ENCODE measurements around the gene DAGLB. TPM values are rescaled to one million over a fixed set of nuclear protein-coding genes. Genes with fewer than 3 reads are reported as not detected.
"Not testable (repeated sequence)": the region's sequence is repeated elsewhere in the genome, so short reads cannot be mapped to it uniquely, and the experiment has no call there.

Gene DAGLB
- total RNA-seq, 1 donor from 2014 or later: 15.4 TPM

GRCh38 chr7:6430271-6430940, 17.3 kb downstream of the DAGLB start:
- no peak for DNase-seq

DNA sequence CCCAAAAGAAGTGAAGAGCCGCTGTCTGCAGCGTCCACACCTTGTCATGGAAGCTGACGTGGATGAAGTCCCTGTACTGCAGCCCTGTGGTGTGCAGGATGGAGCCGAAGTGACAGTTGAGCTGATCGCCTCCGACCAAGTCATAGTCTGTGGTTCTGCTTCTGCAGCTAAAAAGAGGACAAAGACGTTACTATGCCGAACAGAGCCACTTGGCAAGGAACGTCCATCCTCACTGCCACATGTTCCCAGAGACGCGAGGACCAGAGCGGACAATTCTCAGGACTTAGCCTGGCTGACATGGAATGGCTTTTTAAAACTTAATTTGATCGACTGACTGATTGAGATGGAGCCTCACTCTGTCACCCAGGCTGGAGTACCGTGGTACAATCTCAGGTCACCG, 21.8 kb downstream of the DAGLB start:
- DNase-seq: no peak

DNA sequence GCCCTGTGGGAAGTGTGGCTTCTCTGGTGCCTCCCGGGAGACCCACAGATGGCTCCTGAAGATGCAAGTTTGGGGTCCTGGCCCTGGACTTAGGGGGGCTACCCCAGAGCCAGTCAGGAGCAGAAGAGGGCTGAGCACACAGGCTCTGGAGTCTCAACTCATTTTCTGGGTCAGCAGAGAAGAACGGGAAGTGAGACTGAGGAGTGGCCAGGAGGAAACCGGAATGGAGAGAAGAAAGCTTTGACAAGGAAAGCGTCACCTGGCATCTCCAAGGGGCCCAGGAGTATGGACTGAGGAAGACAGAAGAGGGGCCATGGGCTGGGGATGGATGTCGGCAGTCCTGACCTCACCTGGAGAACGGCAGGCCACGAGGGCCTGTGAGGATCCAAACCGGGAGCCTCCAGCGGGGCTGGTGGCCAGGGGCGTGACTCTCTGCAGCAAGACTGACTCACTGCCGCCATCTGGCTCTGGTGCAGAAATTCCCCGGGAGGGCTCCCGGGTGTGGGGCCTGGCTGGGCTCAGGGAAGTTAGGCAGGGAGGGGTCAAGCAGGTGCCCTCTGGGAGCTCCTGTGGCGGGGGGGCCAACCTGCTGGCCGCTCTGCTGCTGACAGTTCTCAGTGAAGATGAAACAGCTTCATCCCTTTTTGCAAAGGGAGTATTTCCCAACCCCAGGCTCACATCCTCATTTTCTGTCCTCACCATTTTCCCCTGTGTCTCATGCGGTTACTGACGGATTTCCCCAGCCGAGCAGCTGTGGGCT, 23.6 kb downstream of the DAGLB start:
- no peak for DNase-seq

DNA sequence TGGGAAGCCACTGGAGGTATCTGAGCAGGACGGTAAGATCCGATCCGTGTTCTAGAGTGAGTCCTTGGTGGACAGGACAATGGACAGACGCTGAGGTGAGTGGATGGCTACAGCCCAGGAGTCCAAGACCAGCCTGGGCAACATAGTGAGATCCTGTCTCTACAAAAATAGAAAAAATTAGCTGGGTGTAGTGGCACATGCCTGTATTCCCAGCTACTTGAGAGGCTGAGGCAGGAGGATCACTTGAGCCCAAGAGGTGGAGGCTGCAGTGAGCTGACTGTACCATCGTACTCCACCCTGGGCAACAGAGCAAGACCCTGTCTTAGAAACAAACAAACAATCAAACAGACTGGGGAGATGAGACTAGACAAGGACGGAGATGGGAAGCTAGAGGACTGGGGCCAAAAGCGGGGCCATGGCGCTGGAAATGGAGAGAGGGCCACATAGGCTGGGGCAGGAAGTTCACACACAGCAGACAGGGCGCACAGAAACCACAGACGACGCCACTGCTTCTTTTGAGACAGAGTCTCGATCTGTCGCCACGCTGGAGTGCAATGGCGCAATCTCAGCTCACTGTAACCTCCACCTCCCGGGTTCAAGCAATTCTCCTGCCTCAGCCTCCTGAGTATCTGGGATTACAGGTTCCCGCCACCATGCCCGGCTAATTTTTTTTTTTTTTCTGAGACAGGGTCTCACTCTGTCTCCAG, 24.7 kb downstream of the DAGLB start:
- no peak for DNase-seq

DNA sequence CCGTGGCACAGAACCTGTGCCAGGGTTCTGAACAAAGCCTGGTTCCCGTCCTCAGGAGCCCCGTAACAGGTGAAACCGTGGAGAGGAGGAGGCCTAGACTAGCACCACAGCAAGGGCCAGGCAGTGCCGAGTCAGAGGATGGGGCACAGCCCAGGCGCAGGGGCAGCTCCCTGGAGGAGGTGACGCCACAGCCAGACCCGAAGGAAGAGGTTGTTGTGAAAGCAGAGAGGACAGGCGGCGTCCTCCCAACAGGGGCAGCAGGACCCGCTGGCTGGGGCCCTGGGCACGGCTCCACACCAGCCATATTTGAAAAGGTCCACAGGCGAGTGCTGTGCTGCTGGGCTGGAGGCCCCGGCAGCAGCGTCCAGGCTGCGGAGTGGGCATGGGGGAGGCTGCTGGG, 25.7 kb downstream of the DAGLB start:
- DNase-seq: no peak

DNA sequence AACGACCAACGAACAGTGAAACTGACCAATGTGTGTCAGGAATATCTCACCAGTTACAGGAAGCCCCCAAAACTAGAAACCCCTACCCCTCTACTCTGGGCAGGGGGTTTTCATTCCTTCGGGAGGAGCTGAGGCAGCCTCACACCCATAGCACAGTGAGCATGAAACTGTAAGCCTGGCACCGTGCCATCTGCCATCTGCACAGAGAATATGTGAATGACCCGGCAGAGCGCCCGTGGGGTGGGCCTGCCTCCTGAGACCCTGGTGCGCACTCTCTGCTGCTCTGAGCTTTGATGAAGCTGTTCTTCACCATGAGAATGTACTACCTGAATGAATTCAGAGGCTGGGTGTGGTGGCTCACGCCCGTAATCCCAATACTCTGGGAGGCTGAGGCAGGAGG, 27.1 kb downstream of the DAGLB start:
- DNase-seq: peak; percentile 40

DNA sequence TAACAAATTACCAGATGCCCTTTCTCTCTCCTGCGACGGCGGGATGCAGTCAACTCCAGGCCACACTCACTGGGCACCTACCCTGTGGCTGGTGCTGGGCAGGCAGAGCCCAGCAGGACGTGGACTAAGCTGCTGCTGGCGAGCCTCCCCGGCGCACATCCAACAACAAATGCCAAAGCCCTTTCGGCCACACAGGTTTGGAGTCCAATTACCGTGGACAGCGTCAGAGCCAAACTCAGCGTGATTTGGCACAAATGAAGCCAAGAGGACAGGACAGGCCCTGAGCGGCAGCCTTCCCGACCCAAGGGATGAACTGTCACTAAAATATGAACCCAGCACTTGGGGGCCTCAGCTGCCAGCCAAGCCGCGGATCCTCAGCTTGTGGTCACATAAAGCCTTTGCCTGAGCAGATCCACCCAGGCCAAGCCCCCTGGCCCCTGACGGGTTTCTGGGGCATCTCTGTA, 28.4 kb downstream of the DAGLB start:
- DNase-seq: peak; percentile 41

GRCh38 chr7:6417408-6417807, 30.3 kb downstream of the DAGLB start:
- no peak for DNase-seq

DNA sequence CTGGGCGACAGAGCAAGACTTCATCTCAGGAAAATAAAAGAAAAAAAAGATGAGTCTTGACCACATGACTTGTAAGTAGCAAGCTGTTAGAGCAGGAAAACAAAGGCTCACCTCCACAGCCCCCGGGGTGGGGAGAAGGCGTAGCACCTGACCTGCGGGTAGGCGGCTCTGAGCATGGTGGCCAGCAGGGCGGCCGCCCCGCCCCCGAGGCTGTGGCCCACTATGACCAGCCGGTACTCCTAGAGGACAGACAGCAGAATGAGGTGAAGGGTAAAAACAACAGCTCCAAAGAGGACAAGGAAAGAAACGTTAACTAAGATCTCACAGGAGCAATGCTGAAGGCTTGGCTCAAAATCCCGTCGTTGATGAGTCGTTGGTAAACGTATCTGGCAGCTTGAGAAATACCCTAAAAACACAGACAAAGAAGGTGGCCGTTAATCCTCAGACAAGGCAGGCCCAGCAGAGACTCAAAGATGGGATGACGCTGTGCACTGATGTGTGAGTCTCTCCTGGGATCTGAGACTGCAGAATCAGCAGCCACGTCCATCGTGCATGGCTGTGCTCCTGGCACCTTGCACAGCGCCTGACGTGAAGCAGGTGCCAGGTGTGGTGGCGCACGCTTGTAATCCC, 31.1 kb downstream of the DAGLB start:
- no peak for DNase-seq

GRCh38 chr7:6413637-6414036, 34.1 kb downstream of the DAGLB start:
- no peak for DNase-seq

DNA sequence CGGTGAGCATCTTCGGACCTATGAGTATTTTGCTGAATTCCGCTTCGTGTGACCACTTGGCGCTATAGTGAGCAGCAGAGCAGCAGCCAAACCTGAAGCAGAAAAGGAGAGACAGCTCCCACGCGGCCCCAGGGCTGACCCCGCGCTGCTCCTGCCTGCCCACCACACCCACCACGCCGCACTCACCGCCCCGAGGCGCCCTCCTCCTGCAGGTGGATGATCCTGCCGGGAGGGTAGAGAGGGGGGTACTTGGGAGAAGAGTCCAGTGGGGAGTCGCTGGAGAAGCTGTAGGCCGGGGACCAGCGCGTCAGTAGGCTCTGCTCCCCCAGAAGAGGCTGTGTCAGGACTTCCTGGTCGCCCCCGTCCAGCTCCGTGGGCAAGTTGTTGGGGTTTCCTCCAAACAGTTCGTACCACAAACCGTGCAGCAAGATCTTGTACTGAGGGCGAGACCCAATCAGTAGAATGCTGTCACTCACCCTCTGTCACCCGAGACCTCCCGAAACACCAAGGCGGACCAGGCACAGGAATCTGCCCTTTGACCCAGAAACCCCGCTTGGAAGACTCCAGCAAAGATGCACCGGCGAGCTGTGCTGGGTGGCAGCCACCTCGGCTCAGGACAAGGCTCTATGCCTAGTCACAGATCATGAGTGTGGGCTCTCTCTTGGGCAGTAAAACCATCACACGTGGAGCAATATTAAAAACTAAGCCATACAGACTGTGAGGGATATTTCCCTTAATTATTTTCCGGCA, 37.6 kb downstream of the DAGLB start:
- no peak for DNase-seq

DNA sequence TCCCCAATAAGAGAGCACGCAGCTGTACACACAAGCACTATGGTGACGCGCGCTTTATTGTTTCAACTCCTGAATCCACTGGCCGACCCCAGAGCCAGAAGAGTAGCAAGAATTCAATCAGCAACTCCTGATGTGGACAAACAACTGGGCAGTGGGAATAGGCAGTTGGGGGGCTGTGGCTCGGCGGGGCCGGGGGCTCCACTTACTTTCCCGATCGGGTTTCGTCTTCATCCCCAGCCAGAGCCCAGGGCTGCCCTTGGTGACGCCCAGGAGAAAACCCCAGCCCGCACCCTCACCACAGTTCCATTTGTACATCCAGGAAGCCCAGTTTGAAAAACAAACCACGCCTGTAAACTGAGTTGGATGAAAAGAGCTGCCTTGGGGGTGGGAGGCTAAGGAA, 38.7 kb downstream of the DAGLB start:
- DNase-seq: no peak

GRCh38 chr7:6407434-6407833, 40.3 kb downstream of the DAGLB start:
- DNase-seq: no peak

DNA sequence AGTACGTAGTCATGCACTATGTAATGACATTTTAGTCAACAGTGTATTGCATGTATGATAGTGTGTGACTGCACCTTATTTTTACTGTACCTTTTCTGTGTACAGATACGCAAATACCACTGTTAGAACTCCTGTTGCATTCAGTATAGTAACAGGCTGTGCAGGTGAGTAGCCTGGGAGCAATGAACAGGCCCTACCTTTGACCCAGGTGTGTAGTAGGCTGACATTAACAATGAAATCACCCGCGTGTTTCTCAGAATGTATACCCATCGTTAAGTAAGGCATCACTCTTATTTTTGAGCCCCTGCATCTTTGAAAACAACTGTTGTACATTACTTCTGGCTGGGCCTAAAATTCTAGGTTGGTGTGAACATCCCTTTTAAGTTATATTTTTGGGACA, 41.6 kb downstream of the DAGLB start:
- no peak for DNase-seq

DNA sequence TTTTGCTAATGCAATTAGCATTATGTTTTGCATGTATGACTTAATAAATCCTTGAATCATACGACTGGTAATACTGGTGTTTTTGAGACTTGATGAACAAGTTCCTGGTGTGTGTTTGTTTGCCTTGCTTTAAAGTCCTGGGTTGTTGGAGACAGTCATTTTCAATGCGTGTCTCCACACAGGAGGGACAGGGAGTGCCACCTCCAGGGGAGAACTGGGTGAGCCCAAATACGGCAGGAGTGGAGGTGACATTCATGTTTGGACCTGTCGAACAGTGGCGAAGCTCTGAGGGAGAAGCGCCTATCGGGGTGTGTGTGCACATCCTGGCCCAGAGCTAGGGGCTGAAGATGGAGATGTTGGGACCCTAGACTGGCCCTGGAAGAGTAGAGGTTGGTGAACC, 43.8 kb downstream of the DAGLB start:
- DNase-seq: peak; percentile 67

DNA sequence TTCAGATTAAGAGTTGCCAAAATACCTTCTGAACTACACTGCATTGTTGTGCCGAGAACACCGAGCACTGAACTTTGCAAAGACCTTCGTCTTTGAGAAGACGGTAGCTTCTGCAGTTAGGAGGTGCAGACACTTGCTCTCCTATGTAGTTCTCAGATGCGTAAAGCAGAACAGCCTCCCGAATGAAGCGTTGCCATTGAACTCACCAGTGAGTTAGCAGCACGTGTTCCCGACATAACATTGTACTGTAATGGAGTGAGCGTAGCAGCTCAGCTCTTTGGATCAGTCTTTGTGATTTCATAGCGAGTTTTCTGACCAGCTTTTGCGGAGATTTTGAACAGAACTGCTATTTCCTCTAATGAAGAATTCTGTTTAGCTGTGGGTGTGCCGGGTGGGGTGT, 45.0 kb downstream of the DAGLB start:
- DNase-seq: no peak

GRCh38 chr7:6402041-6402440, 45.7 kb downstream of the DAGLB start:
- no peak for DNase-seq

- DNase-seq: no peak
Measured at GRCh38 chr7:6401536-6401935, 46.2 kb downstream of the DAGLB start.

GRCh38 chr7:6400243-6401105, 47.3 kb downstream of the DAGLB start:
- DNase-seq: not testable (repeated sequence)

DNA sequence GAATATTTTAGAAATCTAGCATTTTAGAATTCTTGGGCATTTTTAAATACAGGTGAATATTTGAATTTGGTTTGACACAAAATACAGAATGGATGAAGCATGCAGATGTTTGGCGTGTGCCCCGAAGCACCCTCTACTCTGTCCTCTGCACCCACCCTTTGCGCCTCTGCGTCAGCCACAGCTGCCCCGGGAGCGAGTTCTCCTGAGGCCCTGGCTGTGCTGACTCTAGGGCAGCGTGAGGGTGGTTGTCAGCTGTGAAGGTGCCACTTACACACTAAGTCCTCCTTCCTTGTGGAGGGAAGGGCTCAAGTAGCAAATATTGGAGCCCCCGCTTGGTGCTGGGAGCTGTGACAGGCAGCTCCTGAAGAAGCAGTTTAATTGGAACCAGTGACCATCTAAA, 48.4 kb downstream of the DAGLB start:
- no peak for DNase-seq

DNA sequence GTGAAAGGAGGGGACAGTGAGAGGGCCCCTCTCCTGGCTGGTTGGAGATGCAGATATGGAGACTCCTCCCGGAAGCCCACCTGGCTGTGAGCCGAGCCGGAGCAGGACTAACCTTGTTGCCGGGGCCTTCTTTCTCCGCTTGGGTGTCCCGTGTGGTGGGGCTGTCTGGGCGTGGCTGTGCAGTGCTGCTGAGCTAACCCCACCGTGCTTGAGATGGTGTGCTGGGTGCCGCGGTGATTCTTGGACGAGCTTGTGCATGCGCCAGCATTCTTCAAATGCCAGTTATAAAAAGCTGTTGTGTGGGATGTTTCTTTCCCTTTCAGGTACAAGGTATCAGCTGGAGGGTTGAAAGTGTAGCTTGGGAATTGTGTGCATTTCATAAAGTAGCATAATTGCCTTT, 48.8 kb downstream of the DAGLB start:
- DNase-seq: peak; percentile 62

Data from tongue (tissue), 2 donors.